Activated CD8-positive, alpha-beta T cell treated with anti-CD3 and anti-CD28 coated beads for 36 hours (primary cell): Measurements from ENCODE around the gene HES3. TPM values are rescaled to one million over a fixed set of nuclear protein-coding genes. Genes with fewer than 3 reads are reported as not detected.

Source experiments
- ATAC-seq: fragments of 200-7000 bp; cut with Tn5 transposase; one replicate; pipeline ENCODE4 v1.10.0; 2021; ENCODE audit warnings: mild to moderate bottlenecking, moderate library complexity
- CTCF ChIA-PET: fragments of 350-600 bp; sonication (Branson Sonifier 250); formaldehyde crosslinking; loops from one replicate; lab custom pipeline; 2021; ENCODE audit warnings: antibody characterized with exemption; lab: Charles Lee
- POLR2A ChIA-PET: fragments of 350-600 bp; sonication (Branson Sonifier 250); formaldehyde crosslinking; loops from one replicate; lab custom pipeline; 2021; ENCODE audit warnings: antibody characterized with exemption; lab: Charles Lee
- DNase-seq: peaks from one replicate; pipeline ENCODE4 v3.0.0-alpha.2; 2020
- H3K27ac Mint-ChIP-seq: one replicate; pipeline ENCODE4 v1.8.0; 2021; ENCODE audit warnings: mild to moderate bottlenecking, mixed read lengths
- H3K27me3 Mint-ChIP-seq: one replicate; pipeline ENCODE4 v1.8.0; 2021; ENCODE audit warnings: mixed read lengths
- H3K36me3 Mint-ChIP-seq: one replicate; pipeline ENCODE4 v1.8.0; 2021; ENCODE audit warnings: low read depth, mixed read lengths
- H3K4me1 Mint-ChIP-seq: one replicate; pipeline ENCODE4 v1.8.0; 2021; ENCODE audit warnings: low read depth, mixed read lengths
- H3K4me3 Mint-ChIP-seq: one replicate; pipeline ENCODE4 v1.8.0; 2021; ENCODE audit warnings: mild to moderate bottlenecking, moderate library complexity, mixed read lengths
- H3K9me3 Mint-ChIP-seq: one replicate; pipeline ENCODE4 v1.8.0; 2021; ENCODE audit warnings: mixed read lengths
- intact Hi-C: fragments of 100-400 bp; cut with micrococcal nuclease; formaldehyde crosslinking; loops from one replicate; pipeline ENCODE4 v1.10.0; 2022
- total RNA-seq, 2 experiments: library from RNA; stranded (reverse); gene quantifications; one replicate each; pipeline ENCODE4 v1.2.3, GENCODE V29; 2021
- TF ChIP-seq, protein P1 (sequence below): fragments of 200-600 bp; IDR thresholded peaks from one replicate; pipeline ENCODE4 v1.8.0; 2022; ENCODE audit warnings: antibody characterized with exemption, mild to moderate bottlenecking

Gene HES3
- total RNA-seq, 2 experiments from 2014 or later = not detected

- H3K4me3 Mint-ChIP-seq = no peak overlapping the region
- intact Hi-C loops = no loop called here
- H3K27me3 Mint-ChIP-seq = peaks cover 4% of the 10 kb centered on the region
- H3K4me1 Mint-ChIP-seq = no peaks in the 10 kb centered on the region
- ChIA-PET CTCF (no interaction called here), POLR2A (interaction anchor here (0.7 to 1.4 kb wide), 4 partner anchors 18 to 35 kb away, joined by 3 read pairs; no protein-coding TSS in a partner anchor)
- no peak for DNase-seq
- TF ChIP-seq, protein P1, sequence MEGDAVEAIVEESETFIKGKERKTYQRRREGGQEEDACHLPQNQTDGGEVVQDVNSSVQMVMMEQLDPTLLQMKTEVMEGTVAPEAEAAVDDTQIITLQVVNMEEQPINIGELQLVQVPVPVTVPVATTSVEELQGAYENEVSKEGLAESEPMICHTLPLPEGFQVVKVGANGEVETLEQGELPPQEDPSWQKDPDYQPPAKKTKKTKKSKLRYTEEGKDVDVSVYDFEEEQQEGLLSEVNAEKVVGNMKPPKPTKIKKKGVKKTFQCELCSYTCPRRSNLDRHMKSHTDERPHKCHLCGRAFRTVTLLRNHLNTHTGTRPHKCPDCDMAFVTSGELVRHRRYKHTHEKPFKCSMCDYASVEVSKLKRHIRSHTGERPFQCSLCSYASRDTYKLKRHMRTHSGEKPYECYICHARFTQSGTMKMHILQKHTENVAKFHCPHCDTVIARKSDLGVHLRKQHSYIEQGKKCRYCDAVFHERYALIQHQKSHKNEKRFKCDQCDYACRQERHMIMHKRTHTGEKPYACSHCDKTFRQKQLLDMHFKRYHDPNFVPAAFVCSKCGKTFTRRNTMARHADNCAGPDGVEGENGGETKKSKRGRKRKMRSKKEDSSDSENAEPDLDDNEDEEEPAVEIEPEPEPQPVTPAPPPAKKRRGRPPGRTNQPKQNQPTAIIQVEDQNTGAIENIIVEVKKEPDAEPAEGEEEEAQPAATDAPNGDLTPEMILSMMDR = no peak
- H3K27ac Mint-ChIP-seq = no peak overlapping the region
- ATAC-seq = no peak
- H3K9me3 Mint-ChIP-seq = no peaks in the 10 kb centered on the region
- peaks cover 14% of the 10 kb centered on the region for H3K36me3 Mint-ChIP-seq
Measured at GRCh38 chr1:6220236-6220635, 23.7 kb upstream of the HES3 start.

DNA sequence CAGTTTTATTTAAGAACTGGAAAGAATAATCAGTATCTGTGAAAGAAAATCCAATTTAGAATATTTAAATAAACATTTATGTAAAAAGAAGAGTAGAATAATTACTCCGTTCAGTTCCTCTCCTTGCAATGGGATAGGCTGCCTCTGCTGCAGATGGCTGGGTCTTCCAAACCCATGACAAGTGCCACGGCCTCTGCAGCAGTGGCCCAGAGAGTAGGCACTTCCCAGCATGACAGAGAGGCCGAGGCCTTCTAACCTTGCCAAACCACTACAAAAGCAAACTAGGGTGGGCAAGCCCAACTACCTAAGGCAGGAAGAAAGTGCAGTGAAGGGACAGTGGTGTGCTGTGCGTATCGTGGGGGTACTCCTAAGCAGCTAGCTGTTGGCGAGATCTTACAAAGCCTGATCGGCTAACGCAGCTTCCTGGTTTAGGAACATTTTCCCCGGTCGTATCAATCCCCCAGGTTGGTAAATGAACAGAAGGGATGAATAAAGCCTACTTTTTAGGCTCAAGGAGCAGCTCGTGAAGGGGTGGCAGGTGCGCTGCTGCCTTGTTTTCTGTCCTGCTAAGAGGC is 22.7 kb upstream of the HES3 start:
- H3K36me3 Mint-ChIP-seq = peaks cover 21% of the 10 kb centered on the region
- DNase-seq (no peak), ATAC-seq (no peak)
- POLR2A ChIA-PET = interaction anchor here (0.7 to 1.2 kb wide), 3 partner anchors 17 to 29 kb away, joined by 3 to 4 read pairs (median 3); no protein-coding TSS in a partner anchor
- no peak overlapping the region for H3K4me3 Mint-ChIP-seq
- TF ChIP-seq, protein P1 = no peak
- intact Hi-C loops = no loop called here
- no peak overlapping the region for H3K27ac Mint-ChIP-seq
- H3K9me3 Mint-ChIP-seq = no peaks in the 10 kb centered on the region
- no peaks in the 10 kb centered on the region for H3K4me1 Mint-ChIP-seq
- H3K27me3 Mint-ChIP-seq = peaks cover 3% of the 10 kb centered on the region
- CTCF ChIA-PET = interaction anchor here (0.9 kb wide), 1 partner anchor 13 kb away, joined by 4 read pairs; no protein-coding TSS in a partner anchor

DNA sequence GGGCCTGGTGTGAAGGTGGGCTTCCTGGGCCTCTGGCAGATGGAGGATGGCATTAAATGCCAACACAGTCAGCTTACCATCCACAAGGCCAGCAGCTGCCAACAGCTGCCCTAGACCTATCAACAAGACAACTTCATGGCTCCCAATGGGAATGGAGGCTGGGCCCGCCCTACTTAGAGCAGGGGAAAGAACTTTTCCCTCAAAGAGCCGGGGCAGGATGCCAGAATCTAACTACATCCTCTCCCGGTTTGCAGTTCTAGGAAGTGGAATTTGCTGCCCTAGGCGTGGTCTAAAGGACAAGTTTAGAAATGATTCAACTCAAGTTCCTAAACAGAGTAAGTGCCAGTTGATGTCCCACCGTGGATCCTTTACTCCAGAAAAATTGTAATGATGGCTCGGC is 21.3 kb upstream of the HES3 start:
- Mint-ChIP-seq H3K4me1 (no peaks in the 10 kb centered on the region), H3K27ac (no peak overlapping the region), H3K27me3 (no peaks in the 10 kb centered on the region), H3K9me3 (no peaks in the 10 kb centered on the region), H3K4me3 (no peak overlapping the region), H3K36me3 (peaks cover 30% of the 10 kb centered on the region)
- intact Hi-C loops = no loop called here
- DNase-seq (no peak), ATAC-seq (no peak)
- TF ChIP-seq, protein P1 = no peak
- ChIA-PET CTCF (interaction anchor here (0.7 to 0.9 kb wide), 2 partner anchors 13 kb away, joined by 3 read pairs; partner anchors contain the start of gene ICMT), POLR2A (interaction anchor here (1.3 to 1.7 kb wide), 2 partner anchors 10 to 13 kb away, joined by 3 to 6 read pairs; no protein-coding TSS in a partner anchor)

- Mint-ChIP-seq H3K4me1 (no peaks in the 10 kb centered on the region), H3K9me3 (no peaks in the 10 kb centered on the region), H3K4me3 (no peak overlapping the region), H3K36me3 (peaks cover 30% of the 10 kb centered on the region), H3K27me3 (no peaks in the 10 kb centered on the region), H3K27ac (no peak overlapping the region)
- TF ChIP-seq, protein P1 = no peak
- ATAC-seq = no peak
- POLR2A ChIA-PET = interaction anchor here (1.2 to 1.8 kb wide), 3 partner anchors 9 to 23 kb away, joined by 3 to 6 read pairs (median 4); no protein-coding TSS in a partner anchor
- no peak for DNase-seq
- CTCF ChIA-PET = interaction anchor here (1.2 to 2.4 kb wide), 2 partner anchors 15 to 19 kb away, joined by 4 to 8 read pairs; no protein-coding TSS in a partner anchor
- intact Hi-C loops = no loop called here
Measured at GRCh38 chr1:6223617-6224016, 20.4 kb upstream of the HES3 start.

DNA sequence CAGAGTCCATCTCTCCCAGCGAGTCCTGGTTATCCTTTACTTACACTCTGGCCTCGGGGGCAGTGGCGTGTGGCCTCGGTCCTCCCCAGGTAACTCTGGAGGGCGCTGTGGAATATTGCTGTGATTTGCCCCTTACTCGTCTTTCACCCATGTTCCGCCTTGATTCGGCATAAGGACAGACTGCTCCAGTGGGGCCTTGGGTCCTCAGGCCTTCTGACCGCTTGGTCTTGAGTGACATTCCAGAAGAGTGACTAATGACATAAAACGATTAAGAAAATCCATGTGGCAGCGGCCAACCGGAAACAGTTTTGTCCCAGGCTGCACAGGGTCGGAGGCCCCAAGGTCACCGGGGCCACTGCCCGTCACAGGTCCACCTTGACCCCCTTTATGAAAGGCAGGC is 19.3 kb upstream of the HES3 start:
- Mint-ChIP-seq H3K27me3 (no peaks in the 10 kb centered on the region), H3K4me3 (no peak overlapping the region), H3K4me1 (no peaks in the 10 kb centered on the region), H3K36me3 (peaks cover 32% of the 10 kb centered on the region), H3K27ac (no peak overlapping the region), H3K9me3 (no peaks in the 10 kb centered on the region)
- DNase-seq (no peak), ATAC-seq (no peak)
- TF ChIP-seq, protein P1 = no peak
- intact Hi-C loops = no loop called here
- POLR2A ChIA-PET = interaction anchor here (0.7 to 1.9 kb wide), 5 partner anchors 10 to 24 kb away, joined by 3 to 4 read pairs (median 3); partner anchors contain the start of genes ICMT and RNF207
- CTCF ChIA-PET = interaction anchor here (0.6 to 2.4 kb wide), 3 partner anchors 14 to 20 kb away, joined by 3 to 8 read pairs (median 4); no protein-coding TSS in a partner anchor
